HG02981 (cell line): Measurements from ENCODE around the gene C19orf44.
A peak's percentile ranks its signal among the peaks of the same experiment; 100 is the strongest.
"Not testable (repeated sequence)": the region's sequence is repeated elsewhere in the genome, so short reads cannot be mapped to it uniquely, and the experiment has no call there.

Experiments used
- ATAC-seq: cut with Tn5 transposase; IDR thresholded peaks from one replicate; pipeline ENCODE4 v1.9.1; 2021; ENCODE audit warnings: mild to moderate bottlenecking, moderate library complexity; ENCODE audit not compliant: unreplicated experiment

C19orf44 gene

DNA sequence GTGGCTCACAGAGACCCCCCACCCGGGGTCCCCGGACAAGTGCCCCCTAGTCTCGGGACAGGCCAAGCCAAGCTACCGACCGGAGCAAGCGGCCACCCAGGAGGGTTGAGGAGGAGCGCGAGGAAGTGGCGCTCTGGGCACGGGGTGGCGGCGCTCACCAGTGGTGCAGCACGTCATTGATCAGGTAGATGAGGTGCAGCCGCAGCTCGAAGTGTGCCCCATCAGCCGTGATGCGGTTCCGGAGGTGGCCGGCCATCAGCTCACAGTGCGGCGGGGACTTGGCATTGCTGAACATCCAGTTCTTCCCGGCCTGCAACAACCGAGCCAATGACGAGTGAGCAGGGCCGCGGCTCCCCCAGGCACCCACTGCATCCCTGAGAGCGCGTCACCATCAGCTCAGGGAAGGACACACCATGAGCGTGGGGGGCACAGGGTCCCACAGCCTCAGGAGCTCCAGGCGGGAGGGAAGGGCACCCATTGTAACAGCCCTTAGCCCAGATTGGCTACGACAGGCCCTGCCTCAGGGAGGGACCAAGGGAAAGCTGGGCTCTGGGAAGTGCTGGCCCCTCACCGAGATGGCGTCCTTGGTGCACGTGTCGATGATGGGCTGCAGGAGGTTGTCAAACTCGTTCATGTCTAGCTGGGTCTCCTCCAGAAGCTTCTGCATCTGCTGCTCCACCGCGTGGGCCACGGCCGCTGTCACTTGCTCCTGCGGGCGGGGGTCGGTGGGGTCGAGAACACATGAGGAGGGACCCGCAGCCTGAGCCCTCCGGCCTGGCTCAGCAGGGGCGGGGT is 36.4 kb downstream of the C19orf44 start:
- ATAC-seq: no peak

DNA sequence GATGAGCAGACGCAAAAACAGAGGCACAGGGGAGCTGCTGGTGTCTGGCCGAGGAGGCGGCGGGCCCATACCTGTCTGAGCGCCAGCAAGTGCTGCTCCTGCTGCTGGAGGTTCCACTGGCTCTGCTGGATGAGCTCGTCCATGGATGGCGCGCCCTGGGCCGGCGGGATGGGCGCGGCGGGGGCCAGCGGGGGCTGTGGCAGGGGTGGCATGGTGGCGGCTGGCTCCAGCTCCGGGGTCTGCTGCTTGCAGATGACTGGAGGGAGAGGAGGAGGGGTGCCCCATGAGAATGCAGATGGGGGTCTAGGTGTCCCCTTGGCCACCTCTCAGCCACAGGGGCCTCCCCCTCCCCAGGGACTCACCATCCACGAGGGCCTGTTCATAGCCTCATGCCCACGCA is 39.2 kb downstream of the C19orf44 start:
- ATAC-seq: no peak

DNA sequence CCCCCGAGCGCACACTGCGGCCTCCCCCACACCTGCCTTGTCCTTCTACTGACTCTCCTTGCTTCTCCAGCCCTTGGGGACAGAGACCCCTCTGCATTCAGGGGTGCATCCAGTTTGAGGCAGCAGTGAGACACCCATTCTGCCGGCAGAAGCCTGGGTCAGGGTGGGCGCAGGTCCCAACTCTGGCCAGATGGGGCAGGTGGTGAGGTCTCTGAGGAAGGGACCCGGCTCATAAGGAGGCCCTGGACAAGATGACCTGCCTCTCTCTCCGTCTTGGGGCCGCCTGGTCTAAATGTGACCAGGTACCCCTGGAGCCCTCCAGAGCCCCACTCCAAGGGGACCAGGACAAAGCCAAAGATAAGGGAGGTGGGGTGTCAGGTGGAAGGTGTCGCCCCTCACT is 39.9 kb downstream of the C19orf44 start:
- ATAC-seq: no peak

DNA sequence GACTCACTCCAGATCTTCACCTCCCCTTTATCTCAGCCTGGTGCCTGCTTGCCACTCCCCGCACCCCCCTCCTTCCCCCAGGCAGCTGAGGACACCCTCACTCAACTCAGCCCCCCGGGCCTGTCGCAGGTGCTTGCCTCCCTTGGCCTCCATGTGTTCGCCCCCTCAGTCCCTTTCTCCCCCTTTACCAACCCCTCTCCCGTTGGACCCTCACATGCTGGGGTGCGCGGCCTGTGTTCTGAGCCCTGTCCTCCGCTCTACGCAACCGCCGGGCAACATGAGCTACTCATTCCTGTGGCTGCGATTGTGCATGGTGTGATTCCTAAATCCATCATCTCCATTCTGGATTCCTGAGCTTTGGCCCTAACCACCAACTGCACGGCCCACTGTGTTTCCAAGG is 40.9 kb downstream of the C19orf44 start:
- ATAC-seq: no peak

DNA sequence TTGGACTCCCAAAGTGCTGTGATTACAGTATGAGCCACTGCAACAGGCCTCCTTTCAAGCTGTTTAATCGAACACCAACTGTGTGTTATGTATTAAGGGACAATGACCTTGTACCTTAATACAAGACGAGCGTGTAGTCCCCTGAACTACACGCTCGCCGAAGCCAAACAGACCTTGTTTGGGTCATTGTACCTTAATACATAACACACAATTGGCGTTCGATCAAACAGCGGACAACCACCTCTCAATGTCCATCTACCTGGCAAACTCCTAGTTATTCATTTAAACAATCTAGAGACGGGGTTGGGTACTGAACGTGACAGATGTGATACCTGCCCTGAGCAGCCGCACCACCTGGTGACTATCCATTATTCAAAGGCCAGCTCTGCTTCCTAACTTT is 44.8 kb downstream of the C19orf44 start:
- no peak for ATAC-seq

DNA sequence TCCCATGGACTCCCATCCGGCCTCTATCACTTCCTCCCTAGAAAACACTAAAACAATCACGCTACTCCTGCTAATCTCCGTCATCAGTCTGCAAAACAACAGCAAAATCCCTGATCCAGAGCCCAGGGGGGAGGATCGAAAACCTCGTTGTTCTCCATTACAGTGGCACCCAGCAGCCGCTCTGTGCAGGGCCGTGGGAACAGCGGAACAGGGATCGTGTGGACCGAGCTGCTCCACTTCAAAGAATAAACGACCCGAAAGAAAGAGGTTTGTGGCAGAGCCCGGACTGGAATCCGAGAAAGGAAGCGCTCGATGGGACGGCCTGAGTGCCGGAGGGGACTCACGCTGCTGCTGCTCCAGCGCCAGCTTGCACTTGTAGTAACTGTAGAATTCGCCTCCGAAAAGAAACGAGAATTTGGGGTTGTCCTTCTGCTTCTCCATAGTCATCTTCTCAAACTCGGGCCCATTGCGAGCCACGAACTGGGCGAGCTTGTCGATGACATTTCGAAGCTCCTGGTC is 45.4 kb downstream of the C19orf44 start:
- no peak for ATAC-seq

DNA sequence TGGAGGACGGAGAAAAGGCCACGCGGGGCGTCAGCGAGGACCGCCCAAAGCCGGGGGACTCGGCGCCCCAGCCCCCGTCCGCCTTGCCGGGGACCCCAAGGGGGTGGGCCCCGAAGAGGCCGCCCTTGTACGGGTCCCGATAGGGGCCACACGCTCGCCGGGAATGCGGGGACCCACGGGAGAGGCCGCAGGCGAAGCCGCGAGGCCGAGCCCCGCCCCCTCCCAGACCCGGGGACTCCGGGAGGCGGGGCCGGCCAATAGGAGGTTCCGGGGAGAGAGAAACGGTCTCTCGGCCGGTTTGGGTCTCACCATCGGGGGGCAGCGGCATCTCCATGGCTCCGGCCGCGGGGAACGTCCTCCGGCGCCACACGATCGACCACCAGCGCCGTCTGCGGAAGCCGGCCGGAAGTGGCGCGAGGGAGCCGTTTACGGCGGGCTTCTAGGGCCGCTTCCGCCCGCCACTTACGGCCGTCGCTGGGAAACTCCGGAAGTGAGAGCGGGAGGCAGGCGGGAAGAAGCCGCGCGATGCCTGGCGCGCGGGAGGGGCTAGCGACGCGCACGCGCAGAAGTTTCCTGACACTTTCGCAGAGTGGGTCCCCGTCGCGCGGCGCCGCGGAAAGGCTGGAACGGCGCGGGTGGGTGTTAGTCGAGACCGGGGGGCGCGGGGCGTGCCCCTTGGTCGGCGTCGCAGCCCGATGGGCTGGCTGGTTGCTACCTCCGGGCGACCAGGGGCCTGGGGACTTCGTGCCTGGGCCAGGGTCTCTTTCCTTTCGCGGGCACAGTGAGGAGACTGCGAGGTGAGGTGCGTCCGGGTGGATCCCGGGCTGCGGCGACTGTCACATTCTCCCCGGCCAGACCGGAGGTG is 46.1 kb downstream of the C19orf44 start, which contains the start of gene CHERP:
Gene CHERP (minus strand): TSS at position 393 of the 865 bp plus-strand sequence. CDS start 59 bp downstream, at position 334.
- peak; percentile 58 for ATAC-seq

DNA sequence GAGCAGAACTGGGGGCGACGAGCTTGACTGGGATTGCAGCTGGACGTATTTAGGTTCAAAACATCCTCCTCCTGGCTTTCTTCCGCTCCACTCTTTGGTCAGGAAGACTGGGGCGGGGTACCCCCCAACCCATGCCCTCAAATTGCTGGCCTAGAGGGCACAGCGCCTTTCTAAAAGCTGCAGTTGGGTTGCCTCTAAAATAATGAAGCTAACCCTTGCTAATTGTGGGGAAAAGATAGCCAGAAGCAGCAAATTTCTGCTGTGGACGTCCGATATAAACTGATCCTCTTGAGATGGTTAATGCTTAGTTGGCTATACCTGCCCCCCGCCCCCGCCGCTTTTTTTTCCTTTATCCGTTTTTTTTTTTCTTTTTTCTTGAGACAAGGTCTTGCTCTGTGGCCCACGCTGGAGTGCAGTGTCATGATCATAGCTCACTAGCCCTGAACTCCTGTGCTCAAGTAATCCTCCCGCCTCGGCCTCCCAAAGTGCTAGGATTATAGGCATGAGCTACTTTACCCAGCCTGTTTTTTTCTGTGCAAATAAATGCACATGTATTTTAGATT is 46.8 kb downstream of the C19orf44 start:
- no peak for ATAC-seq

DNA sequence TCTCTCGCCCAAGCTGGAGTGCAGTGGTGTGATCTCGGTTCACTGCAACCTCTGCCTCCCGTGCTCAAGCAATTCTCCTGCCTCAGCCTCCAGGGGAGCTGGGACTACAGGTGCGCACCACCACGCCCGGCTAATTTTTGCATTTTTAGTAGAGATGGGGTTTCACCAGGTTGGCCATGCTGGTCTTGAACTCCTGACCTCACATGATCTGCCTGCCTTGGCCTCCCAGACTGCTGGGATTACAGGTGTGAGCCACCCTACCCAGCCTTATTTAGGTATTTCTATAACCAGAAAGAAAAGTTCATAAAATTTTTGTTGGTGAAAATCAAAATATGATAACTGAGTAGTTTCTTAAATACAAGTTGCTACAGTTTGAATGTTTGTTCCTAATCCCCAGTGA is 47.5 kb downstream of the C19orf44 start:
- not testable (repeated sequence) for ATAC-seq

DNA sequence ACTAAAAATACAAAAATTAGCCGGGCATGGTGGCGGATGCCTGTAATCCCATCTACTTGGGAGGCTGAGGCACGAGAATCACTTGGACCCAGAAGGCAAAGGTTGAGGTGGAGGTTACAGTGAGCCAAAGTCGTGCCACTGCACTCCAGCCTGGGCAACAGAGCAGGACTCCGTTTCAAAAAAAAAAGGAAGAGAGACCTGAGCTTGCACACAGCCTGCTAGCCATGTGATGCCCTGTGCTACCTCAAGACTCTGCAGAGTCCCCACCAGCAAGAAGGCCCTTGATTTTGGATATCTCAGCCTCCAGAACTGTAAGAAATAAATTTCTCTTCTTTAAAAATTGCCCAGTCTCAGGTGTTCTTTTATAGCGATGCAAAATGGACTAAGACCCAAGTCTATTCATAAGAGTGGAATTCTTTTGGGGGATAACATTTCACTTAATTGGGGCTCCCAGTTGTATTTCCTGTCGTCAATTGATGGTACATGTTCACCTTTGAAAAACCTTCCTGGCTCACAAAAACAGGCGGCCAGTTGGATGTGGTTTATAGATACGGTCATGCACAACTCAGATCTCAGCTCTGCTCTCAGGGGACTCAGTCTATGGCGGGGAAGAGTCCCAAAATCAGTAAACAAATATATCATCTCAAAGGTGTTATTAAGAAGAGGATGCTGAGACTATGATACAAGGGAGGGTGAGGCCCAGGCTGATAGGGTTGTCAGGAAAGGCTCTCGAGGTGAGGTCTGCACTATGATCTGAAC is 48.5 kb downstream of the C19orf44 start:
- ATAC-seq: no peak

DNA sequence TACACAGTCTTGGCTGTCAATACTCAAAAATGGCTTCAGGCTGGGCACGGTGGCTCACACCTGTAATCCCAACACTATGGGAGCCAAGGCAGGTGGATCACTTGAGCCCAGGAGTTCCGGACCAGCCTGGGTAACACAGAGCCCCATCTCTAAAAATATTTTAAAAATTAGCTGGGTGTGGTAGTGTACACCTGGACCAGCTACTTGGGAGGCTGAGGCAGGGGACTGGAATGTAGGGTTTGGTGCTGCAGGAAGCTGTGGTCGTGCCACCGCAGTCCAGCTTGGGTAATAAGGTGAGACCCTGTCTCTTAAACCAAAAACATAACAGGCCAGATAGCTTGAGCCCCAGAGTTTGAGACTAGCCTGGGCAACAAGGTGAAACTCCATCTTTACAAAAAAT is 52.8 kb downstream of the C19orf44 start:
- no peak for ATAC-seq

DNA sequence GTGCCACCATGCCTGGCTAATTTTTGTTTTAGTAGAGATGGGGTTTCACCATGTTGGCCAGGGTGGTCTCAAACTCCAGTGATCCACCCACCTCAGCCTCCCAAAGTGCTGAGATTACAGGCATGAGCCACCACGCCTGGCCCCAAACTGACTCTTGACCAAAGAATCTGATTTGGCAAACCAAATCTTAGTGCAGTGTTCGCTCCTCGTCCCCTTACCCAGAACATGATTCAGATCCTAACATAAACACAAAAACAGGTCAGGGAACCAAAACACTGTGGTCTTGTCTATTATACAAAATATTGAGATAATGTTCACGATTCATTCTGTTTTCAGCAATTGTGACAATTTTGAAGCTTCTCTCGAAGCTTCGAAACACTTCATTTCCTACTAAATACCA is 55.7 kb downstream of the C19orf44 start:
- not testable (repeated sequence) for ATAC-seq

DNA sequence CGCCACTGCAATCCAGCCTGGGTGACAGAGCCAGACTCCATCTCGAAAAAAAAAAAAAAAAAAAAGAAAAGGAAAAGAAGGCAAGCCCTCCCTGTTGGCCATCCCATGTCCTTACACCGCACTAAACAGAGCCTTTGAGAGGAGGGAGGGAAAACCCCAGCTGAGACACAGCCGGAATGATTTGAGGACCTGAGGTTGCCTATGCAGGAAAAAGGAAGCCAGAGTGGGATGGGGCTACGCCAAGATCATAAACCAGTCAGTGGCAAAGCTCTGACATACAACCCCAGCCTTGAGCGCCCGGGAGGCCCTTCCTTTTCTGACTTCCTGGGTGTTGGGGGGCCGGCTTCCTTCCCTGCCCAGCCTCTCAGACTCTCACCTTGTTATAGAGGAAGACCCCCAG is 58.6 kb downstream of the C19orf44 start:
- ATAC-seq: no peak

DNA sequence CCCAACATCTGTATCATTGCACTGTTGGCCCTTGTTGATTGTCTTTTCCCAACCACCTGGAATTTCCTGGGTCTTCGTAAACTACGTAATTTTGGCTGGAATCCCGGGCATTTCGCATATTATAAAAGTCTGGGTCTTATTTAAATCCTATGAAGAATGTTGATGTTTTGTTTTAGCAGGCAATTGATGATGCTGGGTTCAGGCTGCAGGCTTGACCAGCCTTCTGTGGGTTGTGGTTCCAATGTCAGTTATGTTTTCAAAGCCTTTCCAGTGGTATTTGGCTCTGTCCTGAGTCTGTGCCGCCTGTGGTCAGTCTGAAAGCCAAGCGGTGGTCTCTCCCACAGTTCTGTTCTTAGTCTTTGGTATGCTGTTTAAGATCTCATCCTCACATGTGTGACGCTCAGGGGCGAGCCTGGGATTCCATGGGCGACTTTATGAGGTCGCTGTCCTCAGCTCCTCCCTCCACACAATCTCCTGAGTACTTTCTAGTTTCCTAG is 63.6 kb downstream of the C19orf44 start:
- ATAC-seq: no peak

DNA sequence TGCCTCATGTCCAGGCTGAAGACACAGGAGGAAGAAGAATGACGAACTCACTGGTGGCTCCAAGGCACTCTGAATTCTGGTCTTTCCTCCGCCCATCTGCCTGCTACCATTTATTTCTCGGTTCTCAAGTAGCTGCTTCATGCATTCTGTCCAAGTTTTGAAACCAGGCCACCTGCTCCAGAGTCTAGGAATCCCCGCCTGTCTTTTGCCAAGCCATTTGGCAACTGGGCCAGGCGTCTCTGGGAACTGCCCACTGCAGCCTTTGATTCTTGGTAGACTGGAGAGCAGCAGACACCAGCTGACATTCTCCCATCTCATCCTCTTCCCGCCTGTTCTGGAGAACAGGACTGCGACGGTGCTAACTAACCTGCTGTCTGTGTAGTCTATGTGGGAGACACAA is 65.2 kb downstream of the C19orf44 start:
- ATAC-seq: no peak

DNA sequence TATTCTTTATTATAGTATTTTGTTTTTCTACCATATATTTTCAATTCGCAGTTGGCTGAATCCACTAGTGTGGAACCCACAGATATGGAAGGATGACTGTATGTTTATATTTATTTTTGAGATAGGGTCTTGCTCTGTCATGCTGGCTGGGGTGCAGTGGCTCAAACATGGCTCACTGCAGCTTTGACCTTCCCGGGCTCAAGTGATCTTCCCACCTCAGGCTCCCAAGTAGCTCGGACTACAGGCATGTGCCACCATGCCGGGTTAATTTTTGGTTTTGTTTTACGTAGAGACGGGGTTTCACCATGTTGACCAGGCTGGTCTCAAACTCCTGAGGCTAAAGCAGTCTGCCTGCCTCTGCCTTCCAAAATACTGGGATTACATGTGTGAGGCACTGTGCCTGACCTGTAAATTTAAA is 66.4 kb downstream of the C19orf44 start:
- no peak for ATAC-seq

DNA sequence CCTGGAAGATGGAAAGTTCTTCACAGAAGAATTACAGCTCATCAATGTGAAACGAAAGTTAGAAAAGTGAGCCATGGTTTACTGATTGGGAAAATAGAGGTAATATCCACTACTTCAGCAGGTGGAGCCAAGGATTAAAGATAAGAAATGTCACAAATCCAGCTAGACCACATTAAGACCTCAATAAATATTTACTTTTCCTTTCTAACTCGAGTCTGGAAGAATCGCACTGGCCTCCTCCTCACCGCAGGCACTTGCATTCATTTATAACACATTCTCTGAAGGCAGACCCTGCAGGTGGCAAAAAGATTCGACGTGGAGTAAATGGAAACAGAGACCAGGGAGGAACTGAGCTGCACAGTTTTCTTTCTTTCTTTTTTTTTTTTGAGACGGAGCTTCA is 68.6 kb downstream of the C19orf44 start:
- no peak for ATAC-seq

DNA sequence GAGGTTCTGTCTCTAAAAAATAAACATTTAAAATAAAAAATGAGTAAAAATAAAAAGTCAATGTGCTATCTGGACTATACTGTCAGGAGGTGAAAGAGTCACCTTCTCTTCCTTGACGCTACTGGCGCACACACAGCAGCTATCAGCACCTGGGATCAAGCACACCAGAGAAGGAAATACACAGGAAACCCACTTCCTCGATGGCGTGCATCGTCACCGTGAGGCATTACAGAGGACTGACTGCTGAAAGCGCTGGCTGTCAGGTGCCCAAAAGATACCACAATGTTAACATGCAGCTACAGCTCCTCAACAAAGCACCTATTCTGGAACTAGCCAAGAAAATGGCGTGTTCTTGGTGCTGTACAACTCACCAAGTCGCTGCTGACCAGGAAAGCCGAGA is 70.0 kb downstream of the C19orf44 start:
- ATAC-seq: no peak

DNA sequence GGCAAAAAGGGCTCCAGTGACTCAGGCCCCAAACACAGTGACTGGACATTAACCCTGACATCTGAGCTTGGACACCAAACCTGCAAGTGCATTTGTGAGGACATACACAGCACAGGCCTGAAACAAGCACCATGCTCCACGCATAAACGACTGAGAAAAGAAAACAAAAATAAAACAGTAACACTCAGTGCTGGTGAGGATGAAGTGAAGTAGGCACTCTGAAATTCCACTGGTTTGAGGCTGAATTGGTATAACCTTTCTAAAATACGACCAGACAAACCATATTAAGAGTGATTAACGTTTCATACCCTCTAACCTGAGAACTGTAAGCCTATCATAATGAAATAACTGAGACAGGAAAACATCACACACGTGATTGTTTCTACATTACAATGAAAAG is 70.5 kb downstream of the C19orf44 start:
- no peak for ATAC-seq

DNA sequence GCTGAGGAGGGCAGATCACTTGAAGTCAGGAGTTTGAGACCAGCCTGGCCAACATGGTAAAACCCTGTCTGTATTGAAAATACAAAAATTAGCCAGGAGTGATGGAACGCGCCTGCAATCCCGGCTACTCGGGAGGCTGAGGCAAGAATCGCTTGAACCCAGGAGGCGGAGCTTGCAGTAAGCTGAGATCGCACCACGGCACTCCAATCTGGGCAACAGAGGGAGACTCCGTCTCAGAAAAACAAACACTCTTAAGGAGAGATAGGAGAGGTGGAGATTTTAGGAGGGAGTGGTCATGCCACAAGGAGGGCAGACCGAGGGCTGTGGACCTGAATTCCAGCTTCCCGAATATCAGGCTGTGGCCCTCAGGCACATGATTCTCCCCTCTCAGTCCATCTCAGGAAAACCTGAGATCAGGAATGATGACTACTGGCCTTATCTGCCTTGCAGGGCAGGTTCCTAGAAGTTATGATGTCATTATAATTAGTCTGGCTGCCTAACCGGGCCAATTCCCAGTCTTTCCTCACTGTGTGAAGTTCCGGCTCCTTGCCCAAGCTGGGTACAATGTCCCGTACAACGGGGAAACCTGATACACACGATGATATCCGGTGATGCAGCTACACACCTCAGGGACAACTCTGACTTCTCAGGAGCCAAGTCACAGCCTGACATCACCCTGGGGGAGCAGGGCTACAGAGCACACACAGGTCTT is 73.6 kb downstream of the C19orf44 start:
- no peak for ATAC-seq
